ENCODE measurements around the gene SPEM2. TPM values are rescaled to one million over a fixed set of nuclear protein-coding genes. Genes with fewer than 3 reads are reported as not detected.

Gene SPEM2
- total RNA-seq, 1 experiment from 2014 or later = not detected

DNA sequence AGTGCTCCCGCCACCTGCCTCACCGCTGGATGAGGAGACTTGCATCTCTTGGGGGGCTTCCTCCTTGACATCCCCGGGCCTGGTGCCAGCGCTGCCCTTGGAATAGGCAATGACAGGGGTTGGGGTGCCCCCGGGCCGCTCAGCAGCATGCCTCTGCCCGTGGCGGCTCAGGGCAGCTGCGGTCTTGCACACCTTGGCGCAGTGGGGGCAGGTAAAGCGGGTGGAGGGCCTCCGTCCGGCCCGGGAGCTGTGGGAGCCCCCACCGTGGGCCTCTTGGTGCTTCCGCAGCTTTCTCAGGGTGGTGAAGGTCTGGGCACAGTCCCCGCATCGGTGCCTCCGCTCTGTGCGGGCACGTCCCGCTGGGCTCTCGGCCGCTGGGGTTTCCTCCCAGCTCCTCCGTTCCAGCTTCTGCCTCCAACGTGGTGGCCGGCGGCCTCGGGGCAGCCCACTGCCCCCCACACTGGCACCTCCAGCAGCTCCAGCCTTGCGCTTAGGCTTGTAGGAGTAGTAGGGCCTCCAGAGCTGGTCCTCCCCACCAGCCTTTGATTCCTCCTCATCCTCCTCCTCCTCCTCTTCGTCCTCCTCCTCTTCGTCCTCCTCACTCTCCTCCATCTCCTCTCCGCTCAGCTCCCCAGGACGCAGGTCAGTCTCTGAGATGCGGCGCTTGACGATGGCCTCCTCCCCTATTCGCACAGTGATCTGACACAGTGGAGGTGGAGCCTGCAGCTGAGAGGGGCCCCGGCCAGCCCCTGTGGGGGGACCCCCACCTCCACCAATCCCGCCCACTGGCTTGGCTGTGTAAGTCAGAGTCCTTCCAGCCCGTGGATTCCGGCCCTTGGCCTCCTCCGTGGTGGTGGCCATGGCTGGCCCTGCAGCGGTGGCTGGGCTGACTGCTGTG, 37.3 kb downstream of the SPEM2 start:
- no peak overlapping the region for H3K9ac ChIP-seq (ENCODE audit: low read length)

GRCh38 chr17:7463372-7463846, 38.0 kb downstream of the SPEM2 start:
- no peak overlapping the region for H3K27ac ChIP-seq (ENCODE audit: low read length)
- TF ChIP-seq EZH2 (IDR thresholded peaks at IDR 0.05; ENCODE audit: low read length, unreplicated experiment) (no peak), CTCF (conservative IDR thresholded peaks at IDR 0.05; ENCODE audit: low read depth, low read length) (no peak), EZH2phosphoT487 (IDR thresholded peaks at IDR 0.05; ENCODE audit: borderline replicate concordance, low read length) (no peak)
- no peaks in the 10 kb centered on the region for H3F3A ChIP-seq (ENCODE audit: low read length, unreplicated experiment)
- DNase-seq (no peak), ATAC-seq (no peak)
- no peaks in the 10 kb centered on the region for H3K4me1 ChIP-seq (ENCODE audit: insufficient read depth, low read length)
- no peaks in the 10 kb centered on the region for H3K9me3 ChIP-seq (ENCODE audit: low read length)
- ChIA-PET POLR2A (ENCODE audit: unreplicated experiment) (no interaction called here), CTCF (no interaction called here)
- H3K27me3 ChIP-seq (ENCODE audit: low read length) = no peaks in the 10 kb centered on the region
- H3K9ac ChIP-seq (ENCODE audit: low read length) = no peak overlapping the region
- H3K4me2 ChIP-seq (ENCODE audit: low read length) = no peak overlapping the region
- H4K20me1 ChIP-seq (ENCODE audit: low read length) = no peaks in the 10 kb centered on the region
- no peak overlapping the region for H3K4me3 ChIP-seq (ENCODE audit: low read length)
- H3K9me2 ChIP-seq (replicated peaks; ENCODE audit: low read length) = no peaks in the 10 kb centered on the region
- BruUV-seq (replicated peaks) = no TSS peak
- intact Hi-C loops (cut with micrococcal nuclease) = no loop called here
- no peaks in the 10 kb centered on the region; the same call in 1 of the 2 replicates for H3K36me3 ChIP-seq (ENCODE audit: low read depth, low read length)
- no peak overlapping the region for H2AFZ ChIP-seq (ENCODE audit: low read length)
- no peaks in the 10 kb centered on the region for H3K79me2 ChIP-seq (ENCODE audit: low read length)

More for the DNA sequence above, 37.3 kb downstream of the SPEM2 start:
- ChIA-PET POLR2A (ENCODE audit: unreplicated experiment) (no interaction called here), CTCF (no interaction called here)
- intact Hi-C loops (cut with micrococcal nuclease) = no loop called here
- Histone ChIP-seq H3K4me3 (ENCODE audit: low read length) (no peak overlapping the region), H4K20me1 (ENCODE audit: low read length) (no peaks in the 10 kb centered on the region), H3K4me1 (ENCODE audit: insufficient read depth, low read length) (no peaks in the 10 kb centered on the region), H3K9me2 (replicated peaks; ENCODE audit: low read length) (no peaks in the 10 kb centered on the region), H2AFZ (ENCODE audit: low read length) (no peak overlapping the region), H3K9me3 (ENCODE audit: low read length) (no peaks in the 10 kb centered on the region), H3K27ac (ENCODE audit: low read length) (no peak overlapping the region), H3K4me2 (ENCODE audit: low read length) (no peak overlapping the region), H3F3A (ENCODE audit: low read length, unreplicated experiment) (no peaks in the 10 kb centered on the region), H3K79me2 (ENCODE audit: low read length) (no peaks in the 10 kb centered on the region), H3K27me3 (ENCODE audit: low read length) (no peaks in the 10 kb centered on the region), H3K36me3 (ENCODE audit: low read depth, low read length) (no peaks in the 10 kb centered on the region; the same call in 1 of the 2 replicates)
- no peak for TF ChIP-seq EZH2 (IDR thresholded peaks at IDR 0.05; ENCODE audit: low read length, unreplicated experiment)
- no peak for TF ChIP-seq EZH2phosphoT487 (IDR thresholded peaks at IDR 0.05; ENCODE audit: borderline replicate concordance, low read length)
- TF ChIP-seq CTCF (conservative IDR thresholded peaks at IDR 0.05; ENCODE audit: low read depth, low read length) = no peak
- DNase-seq (no peak), ATAC-seq (no peak)
- BruUV-seq (replicated peaks) = no TSS peak

DNA sequence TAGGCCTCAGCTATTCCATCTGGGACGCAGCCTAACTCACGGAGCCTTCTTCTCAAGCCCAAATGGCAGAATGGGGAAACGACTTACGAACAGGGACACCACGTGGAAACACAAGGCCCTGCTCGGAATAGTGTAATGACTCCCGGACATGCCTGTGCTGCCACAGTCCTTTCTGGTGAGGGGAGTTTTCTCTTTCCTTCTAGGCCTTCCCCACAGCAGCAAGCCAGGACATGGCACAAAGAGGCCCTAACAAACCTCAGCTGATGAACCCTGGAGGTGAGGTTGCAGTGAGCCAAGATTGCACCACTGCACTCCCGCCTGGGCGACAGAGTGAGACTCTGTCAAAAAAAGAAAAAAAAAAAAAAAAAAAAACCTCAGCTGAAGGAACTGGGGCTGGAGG, 38.7 kb downstream of the SPEM2 start:
- ChIA-PET CTCF (no interaction called here), POLR2A (ENCODE audit: unreplicated experiment) (no interaction called here)
- Histone ChIP-seq H4K20me1 (ENCODE audit: low read length) (no peaks in the 10 kb centered on the region), H3K9me2 (replicated peaks; ENCODE audit: low read length) (no peaks in the 10 kb centered on the region), H3K79me2 (ENCODE audit: low read length) (0 out of 2 replicates have a peak, but pooled peaks cover 5% of the 10 kb centered on the region), H3K27me3 (ENCODE audit: low read length) (no peaks in the 10 kb centered on the region), H3K9me3 (ENCODE audit: low read length) (no peaks in the 10 kb centered on the region), H3K4me3 (ENCODE audit: low read length) (no peak overlapping the region), H3K4me2 (ENCODE audit: low read length) (no peak overlapping the region), H3K9ac (ENCODE audit: low read length) (no peak overlapping the region), H3K36me3 (ENCODE audit: low read depth, low read length) (no peaks in the 10 kb centered on the region; the same call in 1 of the 2 replicates), H3K4me1 (ENCODE audit: insufficient read depth, low read length) (no peaks in the 10 kb centered on the region), H3F3A (ENCODE audit: low read length, unreplicated experiment) (no peaks in the 10 kb centered on the region), H2AFZ (ENCODE audit: low read length) (no peak overlapping the region), H3K27ac (ENCODE audit: low read length) (no peak overlapping the region)
- intact Hi-C loops (cut with micrococcal nuclease) = no loop called here
- no peak for TF ChIP-seq CTCF (conservative IDR thresholded peaks at IDR 0.05; ENCODE audit: low read depth, low read length)
- no peak for DNase-seq
- ATAC-seq = no peak
- no TSS peak for BruUV-seq (replicated peaks)
